ENCODE results near the gene ATP11B. TPM values are rescaled to one million over a fixed set of nuclear protein-coding genes. Genes with fewer than 3 reads are reported as not detected.

ATP11B gene
- total RNA-seq, 4 donors from 2014 or later: 59.0 to 117 (median 75.7) TPM

- ATAC-seq (ENCODE audit: low FRiP score) (no peak), DNase-seq (ENCODE audit: low spot score) (no peak)
- no peak for TF ChIP-seq CTCF (IDR thresholded peaks at IDR 0.05)
Measured at GRCh38 chr3:182803596-182803995, 10.3 kb downstream of the ATP11B start.

GRCh38 chr3:182807061-182807460 lies 13.8 kb downstream of the ATP11B start:
- no peak for TF ChIP-seq CTCF (IDR thresholded peaks at IDR 0.05)

GRCh38 chr3:182808041-182808770 lies 14.9 kb downstream of the ATP11B start:
- no peak for ATAC-seq (ENCODE audit: low FRiP score)
- TF ChIP-seq CTCF (IDR thresholded peaks at IDR 0.05): no peak
- no peak for DNase-seq (ENCODE audit: low spot score)

More at GRCh38 chr3:182807061-182807460, 13.8 kb downstream of the ATP11B start:
- ATAC-seq (ENCODE audit: low FRiP score) (no peak), DNase-seq (ENCODE audit: low spot score) (no peak)

- ATAC-seq (ENCODE audit: low FRiP score) (no peak), DNase-seq (ENCODE audit: low spot score) (no peak)
- TF ChIP-seq CTCF (IDR thresholded peaks at IDR 0.05): no peak
Measured at GRCh38 chr3:182809531-182809930, 16.2 kb downstream of the ATP11B start.

GRCh38 chr3:182810574-182811268 lies 17.4 kb downstream of the ATP11B start:
- no peak for ATAC-seq (ENCODE audit: low FRiP score)
- no peak for TF ChIP-seq CTCF (IDR thresholded peaks at IDR 0.05)
- no peak for DNase-seq (ENCODE audit: low spot score)

DNA sequence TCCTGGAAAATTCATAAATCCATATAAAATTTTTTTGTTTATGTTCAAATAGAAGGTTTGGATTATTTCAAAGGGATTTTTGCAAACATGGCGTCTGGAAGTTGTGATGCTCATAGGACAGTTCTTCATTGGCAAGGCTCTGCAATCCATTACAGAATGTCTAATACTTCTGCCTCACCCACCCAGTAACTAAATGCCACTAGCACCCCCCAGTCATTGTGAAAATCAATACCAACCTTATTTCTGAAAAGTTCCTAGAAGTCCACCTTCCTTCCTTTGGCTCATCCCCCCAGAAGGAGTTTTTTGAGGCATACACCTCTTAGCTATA lies 17.9 kb downstream of the ATP11B start:
- no peak for ATAC-seq (ENCODE audit: low FRiP score)

More for the DNA sequence above, 17.9 kb downstream of the ATP11B start:
- TF ChIP-seq CTCF (IDR thresholded peaks at IDR 0.05): no peak
- no peak for DNase-seq (ENCODE audit: low spot score)

All from omental fat pad (tissue), 4 donors.